Fibroblast of lung (primary cell): Measurements from ENCODE around the gene LBR.

Experiments
- CTCF ChIP-seq, 2 donors: IDR thresholded peaks in 1 of 2; conservative IDR thresholded peaks in 1 of 2; 1 replicate in 1 of 2; 2 replicates in 1 of 2; pipeline ENCODE4 v1.5.1; 2011 to 2012; ENCODE audit warnings: low read length in 2 of 2, control low read depth in 1 of 2, inconsistent platforms in 1 of 2, low read depth in 1 of 2, mild to moderate bottlenecking in 1 of 2
- EZH2 ChIP-seq: IDR thresholded peaks from 2 replicates; pipeline ENCODE4 v1.5.1; 2012; ENCODE audit warnings: low read length, control low read depth, mild to moderate bottlenecking; ENCODE audit errors: missing control alignments

- TF ChIP-seq CTCF (conservative IDR thresholded peaks at IDR 0.05 in 1 of 2, IDR thresholded peaks at IDR 0.05 in 1 of 2; ENCODE audit: low read depth in 1 of 2, low read length in 2 of 2) (no peak), EZH2 (no peak)
Observed at GRCh38 chr1:225368036-225368552, 59.7 kb downstream of the LBR start.
